RKO (cell line): ENCODE measurements around the gene FBXO2.

Experiments used
- DNase-seq: peaks from one replicate; pipeline ENCODE4 v3.0.0-alpha.2; 2016; ENCODE audit warnings: low spot score

Gene FBXO2

GRCh38 chr1:11654137-11654938 is at the start of gene FBXO2, which contains the start of gene FBXO44:
TSS of gene FBXO2 (minus strand) at chr1:11654429. CDS start at chr1:11654340, 89 bp downstream.
TSS of gene FBXO44 (plus strand) at chr1:11654877. CDS start at chr1:11655836, 959 bp downstream.
- peak; percentile 31 for DNase-seq

- DNase-seq = no peak
Measured at GRCh38 chr1:11703357-11704193, 49.3 kb upstream of the FBXO2 start.

GRCh38 chr1:11701981-11702803 is 48.0 kb upstream of the FBXO2 start:
- no peak for DNase-seq

- no peak for DNase-seq
Measured at GRCh38 chr1:11701551-11701961, 47.3 kb upstream of the FBXO2 start.

- DNase-seq = no peak
Measured at GRCh38 chr1:11700601-11701467, 46.6 kb upstream of the FBXO2 start.

GRCh38 chr1:11697893-11698210 is 43.6 kb upstream of the FBXO2 start:
- DNase-seq = no peak

- no peak for DNase-seq
Measured at GRCh38 chr1:11697188-11697892, 43.1 kb upstream of the FBXO2 start.

GRCh38 chr1:11695861-11696260 is 41.6 kb upstream of the FBXO2 start:
- DNase-seq = no peak

- no peak for DNase-seq
Measured at GRCh38 chr1:11693917-11694316, 39.7 kb upstream of the FBXO2 start.

GRCh38 chr1:11693024-11693590 is 38.9 kb upstream of the FBXO2 start:
- DNase-seq = peak; percentile 93

- no peak for DNase-seq
Measured at GRCh38 chr1:11691928-11692711, 37.9 kb upstream of the FBXO2 start.

GRCh38 chr1:11691302-11691914 is 37.2 kb upstream of the FBXO2 start, which contains the start of gene DRAXIN:
TSS of gene DRAXIN (plus strand) at chr1:11691710. CDS start at chr1:11706259, 14,549 bp downstream.
- no peak for DNase-seq

GRCh38 chr1:11690397-11691301 is 36.4 kb upstream of the FBXO2 start:
- no peak for DNase-seq

- no peak for DNase-seq
Measured at GRCh38 chr1:11688506-11688905, 34.3 kb upstream of the FBXO2 start.

- DNase-seq = no peak
Measured at GRCh38 chr1:11685210-11685752, 31.1 kb upstream of the FBXO2 start.

GRCh38 chr1:11684070-11684469 is 29.8 kb upstream of the FBXO2 start:
- DNase-seq = no peak

GRCh38 chr1:11682799-11683198 is 28.6 kb upstream of the FBXO2 start:
- DNase-seq = no peak
